Stimulated activated CD4-positive, alpha-beta T cell treated with anti-CD3 and anti-CD28 coated beads, TNF-alpha, amount 100 ng/mL, for 4 hours (primary cell): Measurements from ENCODE around the gene CLDN3.
"Not testable (repeated sequence)": the region's sequence is repeated elsewhere in the genome, so short reads cannot be mapped to it uniquely, and the experiment has no call there.

ENCODE experiments used
- DNase-seq, 3 experiments: peaks; one replicate each; pipeline ENCODE4 v3.0.0-alpha.2; 2020; ENCODE audit warnings: low read depth in 3 of 3

Gene CLDN3

DNA sequence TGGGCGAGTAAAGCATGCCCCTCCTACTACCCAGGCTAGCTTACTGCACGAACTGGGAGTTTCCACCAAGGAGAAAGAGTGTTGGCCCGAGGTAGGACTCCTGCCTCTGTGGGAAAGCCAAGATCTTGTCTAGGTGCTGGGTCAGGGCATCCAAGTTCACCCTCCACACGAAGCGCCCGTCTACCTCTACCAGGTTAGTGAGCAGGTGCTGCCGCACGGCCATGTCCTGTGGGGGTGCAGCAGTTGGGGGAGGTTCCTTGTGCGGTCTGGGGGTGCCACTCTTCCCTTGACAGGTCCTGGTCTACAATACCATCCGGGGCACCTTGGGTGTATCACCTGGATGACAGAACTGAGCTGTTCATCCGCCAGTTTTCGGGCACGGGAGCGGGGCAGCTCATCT, 33.2 kb downstream of the CLDN3 start:
- DNase-seq: no peak

DNA sequence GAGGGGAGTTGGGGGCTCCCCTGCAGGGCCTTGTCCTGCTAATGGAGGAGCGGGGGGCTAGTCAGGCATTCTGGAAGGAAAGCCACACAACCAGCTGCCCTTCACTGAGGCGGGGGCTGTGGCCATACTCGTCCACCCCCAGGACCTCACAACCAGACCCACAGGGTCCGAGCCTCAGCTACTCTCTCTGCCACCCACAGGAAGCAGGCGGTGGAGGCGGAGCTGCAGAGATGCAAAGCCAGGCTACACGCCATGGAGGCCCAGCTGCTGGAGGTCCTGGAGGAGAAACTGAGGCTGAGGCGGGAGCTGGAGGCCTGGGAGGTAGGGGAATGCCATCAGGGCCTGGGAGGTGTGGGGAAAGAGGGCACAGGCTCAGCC, 34.6 kb downstream of the CLDN3 start:
- no peak for DNase-seq

DNA sequence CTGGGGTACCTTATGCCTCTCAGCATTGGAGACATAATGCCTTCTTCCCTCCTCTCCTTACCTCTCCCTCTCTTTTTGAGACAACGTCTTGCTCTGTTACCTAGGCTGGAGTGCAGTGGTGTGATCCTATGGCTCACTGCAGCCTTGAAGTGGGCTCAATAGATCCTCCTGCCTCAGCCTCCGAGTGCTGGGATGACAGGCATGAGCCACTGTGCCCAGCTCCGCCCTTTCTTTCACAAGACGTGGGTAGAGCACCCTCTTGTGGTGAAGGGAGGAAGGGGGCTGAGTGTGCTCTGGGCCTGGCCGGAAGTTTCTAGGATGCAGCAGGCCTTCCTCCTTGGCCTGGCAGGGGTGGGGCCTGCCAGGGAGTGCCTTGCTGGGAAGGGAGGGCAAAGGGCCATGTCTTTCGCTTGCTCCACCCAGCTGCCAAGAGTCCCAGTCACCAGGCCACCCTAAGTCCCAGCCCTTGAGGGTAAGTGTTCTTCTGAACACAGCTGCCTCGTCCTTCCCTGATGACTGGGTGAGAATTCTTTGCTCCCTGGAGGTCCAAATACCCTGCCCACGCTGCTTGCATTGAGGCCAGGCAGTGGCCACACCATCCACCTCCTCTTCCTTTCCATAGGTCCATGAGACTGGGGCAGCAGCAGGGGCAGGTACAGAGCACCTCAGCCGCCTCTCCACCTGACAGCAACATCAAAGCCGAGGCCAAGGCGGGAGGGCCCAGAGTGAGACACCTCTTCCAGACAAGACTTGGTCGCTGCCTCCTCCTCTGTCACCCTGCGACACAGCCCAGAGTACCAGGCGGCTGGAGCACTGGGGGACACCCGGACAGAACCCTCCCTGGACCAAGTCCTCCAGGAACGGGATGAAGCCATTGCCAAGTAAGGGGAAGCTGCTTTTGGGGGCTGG, 35.2 kb downstream of the CLDN3 start:
- peak; percentile 60 to 76 (median 62) for DNase-seq

DNA sequence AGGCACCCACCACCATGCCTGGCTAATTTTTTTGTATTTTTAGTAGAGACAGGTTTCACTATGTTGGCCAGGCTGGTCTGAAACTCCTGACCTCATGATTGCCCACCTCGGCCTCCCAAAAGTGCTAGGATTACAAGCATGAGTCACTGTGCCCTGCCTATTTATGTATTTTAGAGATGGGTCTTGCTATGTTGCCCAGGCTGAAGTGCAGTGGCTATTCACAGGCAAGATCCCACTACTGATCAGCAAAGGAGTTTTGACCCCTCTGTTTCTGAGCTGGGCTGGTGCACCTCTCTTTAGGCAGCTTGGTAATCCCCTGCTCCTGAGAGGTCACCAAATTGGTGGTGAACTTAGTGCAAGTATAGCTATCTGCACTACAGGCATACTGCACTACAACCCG, 37.7 kb downstream of the CLDN3 start:
- DNase-seq: no peak

DNA sequence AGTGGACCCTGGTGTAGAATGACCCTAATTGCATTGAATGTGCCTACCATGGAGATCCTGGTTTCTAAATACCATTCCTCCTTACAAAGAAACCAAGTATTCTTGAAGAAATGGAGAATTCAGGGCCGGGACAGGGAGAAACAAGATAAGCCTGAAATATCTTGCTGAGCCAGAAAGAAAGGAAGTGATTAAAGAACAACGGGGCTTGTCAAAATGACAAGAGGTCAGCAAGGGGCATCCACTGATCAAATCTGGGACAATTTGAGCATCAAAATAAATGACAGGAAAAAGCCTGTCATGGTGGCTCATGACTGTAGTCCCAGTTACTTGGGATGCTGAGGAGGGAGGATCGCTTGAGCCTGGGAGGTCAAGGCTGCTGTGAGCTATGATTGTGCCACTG, 39.6 kb downstream of the CLDN3 start:
- DNase-seq: no peak

DNA sequence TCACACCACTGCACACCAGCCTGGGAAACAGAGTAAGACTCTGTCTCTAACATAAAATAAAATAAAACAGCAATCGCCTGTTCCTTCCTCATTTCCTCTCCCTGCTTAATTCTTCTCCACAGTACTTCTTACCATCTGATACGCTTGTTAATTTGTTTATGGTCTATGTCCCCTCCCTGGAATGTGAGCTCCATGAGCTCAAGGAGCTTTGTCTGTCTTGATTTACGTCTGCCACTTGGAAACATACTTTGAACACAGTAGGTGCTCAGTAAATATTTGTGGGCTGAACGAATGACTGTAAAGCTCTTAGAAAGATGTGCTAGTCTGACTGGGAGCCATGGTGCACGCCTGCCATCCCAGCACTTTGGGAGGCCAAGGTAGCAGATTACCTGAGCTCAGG, 41.5 kb downstream of the CLDN3 start:
- DNase-seq: no peak

DNA sequence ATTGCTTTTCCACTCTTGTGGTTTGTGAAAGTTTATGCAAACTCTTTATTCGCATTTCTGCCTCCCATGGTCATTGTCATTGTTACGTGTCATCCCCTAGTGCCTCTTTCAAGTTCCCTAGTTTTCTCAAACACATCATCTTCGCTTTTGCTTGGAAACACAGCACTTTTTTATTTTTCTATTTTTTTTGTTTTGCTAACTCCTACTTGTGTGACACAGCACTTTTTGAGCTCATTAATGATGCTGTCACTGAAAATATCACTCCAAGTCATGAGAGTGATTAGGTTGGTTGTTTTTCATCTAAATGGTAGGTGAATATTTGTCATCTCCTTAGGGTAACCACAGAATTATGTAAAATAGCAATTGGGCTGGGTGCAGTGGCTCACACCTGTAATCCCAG, 42.1 kb downstream of the CLDN3 start:
- DNase-seq: no peak

DNA sequence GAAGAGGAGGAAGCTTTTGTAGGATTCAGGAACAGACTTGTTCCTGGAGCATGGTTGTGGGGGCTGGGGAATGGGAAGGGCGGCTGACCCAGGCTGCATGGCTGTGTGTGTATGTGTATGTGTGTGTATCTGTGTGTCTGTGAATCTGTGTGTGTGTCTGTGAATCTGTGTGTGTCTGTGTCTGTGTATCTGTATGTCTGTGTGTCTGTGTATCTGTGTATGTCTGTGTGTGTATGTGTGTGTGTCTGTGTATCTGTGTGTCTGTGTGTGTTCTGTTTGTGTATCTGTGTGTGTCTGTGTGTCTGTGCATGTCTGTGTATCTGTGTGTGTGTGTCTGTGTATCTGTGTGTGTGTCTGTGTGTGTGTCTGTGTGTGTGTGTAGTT, 44.0 kb downstream of the CLDN3 start:
- DNase-seq: no peak

DNA sequence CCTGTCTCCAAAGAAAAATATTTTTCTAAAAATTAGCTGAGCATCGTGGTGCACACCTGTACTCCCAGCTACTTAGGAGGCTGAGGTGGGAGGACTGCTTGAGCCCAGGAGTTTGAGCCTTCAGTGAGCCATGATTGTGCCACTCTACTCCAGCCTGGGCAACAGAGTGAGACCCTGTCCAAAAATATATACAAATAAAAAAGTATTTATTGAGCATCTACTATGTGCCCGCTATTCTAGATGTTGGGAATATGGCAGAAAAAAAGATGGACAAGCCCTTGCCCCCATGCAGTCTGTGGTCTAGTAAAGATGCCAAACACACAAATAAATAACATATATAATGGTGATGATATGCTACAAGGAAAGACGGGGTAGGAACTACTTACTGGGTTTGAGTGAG, 46.3 kb downstream of the CLDN3 start:
- no peak for DNase-seq

DNA sequence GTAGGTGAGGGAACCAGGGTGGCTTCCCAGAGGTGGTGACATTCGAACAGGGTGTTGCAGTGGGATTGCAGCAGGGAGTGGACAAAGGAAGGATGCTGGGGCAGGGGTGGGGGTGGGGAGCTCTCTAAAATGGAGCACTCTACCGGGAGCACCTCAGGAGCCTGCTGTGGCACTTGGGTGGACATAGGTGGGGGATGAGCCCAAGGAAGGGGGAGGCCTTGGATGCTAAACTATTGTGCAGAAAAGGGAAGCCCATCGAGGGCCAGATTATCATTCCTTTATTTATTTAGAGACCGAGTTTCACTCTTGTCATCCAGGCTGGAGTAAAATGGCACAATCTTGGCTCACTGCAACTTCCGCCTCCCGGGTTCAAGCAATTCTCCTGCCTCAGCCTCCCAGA, 47.3 kb downstream of the CLDN3 start:
- no peak for DNase-seq

DNA sequence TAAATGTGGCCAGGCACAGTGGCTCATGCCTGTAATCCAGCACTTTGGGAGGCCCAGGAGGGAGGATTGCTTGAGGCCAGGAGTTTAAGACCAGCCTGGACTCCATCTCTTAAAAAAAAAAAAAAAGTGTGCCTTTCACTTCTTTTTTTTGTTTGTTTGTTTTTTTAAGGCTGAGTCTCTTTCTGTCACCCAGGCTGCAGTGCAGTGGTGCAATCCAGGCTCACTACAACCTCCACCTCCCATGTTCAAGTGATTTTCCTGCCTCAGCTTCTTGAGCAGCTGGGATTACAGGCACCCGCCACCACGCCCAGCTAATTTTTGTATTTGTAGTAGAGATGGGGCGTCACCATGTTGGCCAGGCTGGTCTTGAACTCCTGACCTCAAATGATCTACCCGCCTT, 47.9 kb downstream of the CLDN3 start:
- DNase-seq: not testable (repeated sequence)

DNA sequence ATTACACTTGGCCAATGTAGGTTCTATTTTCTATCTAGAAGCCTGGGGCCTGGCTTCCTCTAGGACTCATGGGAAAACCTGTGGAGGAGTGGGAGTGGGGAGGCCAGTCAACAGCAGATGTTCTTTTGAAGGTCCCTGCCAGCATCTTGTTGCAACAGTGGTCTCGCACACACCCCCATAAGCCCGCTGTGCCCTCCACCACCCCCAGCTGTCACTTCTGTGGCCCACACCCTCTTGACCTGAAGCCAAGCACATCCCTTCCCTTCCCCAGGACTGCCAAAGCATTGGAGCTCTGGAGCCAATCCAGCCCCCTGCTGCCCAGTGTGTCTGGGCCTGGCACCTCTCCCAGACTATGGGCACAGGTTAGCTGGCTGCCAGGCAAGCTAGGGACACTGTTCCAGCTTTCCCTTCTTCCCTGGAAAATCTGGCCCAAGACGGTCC, 48.7 kb downstream of the CLDN3 start:
- DNase-seq: no peak

DNA sequence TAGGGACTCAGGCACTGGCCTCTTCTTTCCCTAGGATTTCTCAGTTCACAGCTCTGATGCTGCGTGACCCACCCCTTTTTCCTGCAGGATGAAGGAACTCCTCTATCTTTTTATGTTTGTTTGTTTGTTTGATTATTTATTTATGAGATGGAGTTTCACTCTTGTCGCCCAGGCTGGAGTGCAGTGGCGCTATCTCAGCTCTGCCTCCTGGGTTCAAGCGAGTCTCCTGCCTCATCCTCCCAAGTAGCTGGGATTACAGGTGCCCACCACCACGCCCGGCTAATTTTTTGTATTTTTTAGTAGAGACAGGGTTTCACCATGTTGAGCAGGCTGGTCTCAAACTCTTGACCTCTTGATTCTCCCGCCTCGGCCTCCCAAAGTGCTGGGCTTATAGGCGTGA, 49.6 kb downstream of the CLDN3 start:
- DNase-seq: not testable (repeated sequence)

DNA sequence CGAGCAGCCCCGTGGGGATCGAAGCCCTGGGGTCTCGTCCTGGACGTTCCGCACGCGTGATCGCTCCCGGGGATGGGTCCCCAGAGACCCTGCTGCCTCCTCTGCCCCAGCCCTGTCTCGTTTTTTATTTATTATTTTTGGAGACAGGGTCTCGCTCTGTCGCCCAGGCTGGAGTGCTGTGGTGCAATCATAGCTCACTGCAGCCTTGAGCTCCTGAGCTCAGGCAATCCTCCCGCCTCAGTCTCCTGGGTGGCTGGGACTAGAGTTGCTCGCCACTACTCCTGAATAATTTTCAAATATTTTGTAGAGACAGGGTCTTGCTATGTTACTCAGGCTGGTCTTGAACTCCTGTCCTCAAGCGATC, 50.3 kb downstream of the CLDN3 start:
- DNase-seq: no peak
